ENCODE data around the gene CCDC170. TPM values are rescaled to one million over a fixed set of nuclear protein-coding genes. Genes with fewer than 3 reads are reported as not detected.
A peak's percentile ranks its signal among the peaks of the same experiment; 100 is the strongest.

CCDC170 gene
- total and polyA plus RNA-seq, 9 of the 15 experiments (the other 6 are each of a cell fraction or from before 2014, with no cell fraction given) = 0.01 to 0.18 (median 0.05) TPM; not detected in 6

GRCh38 chr6:151452750-151453427, 40.9 kb upstream of the CCDC170 start (continued):
- TF ChIP-seq E2F8 (IDR thresholded peaks at IDR 0.05; ENCODE audit: low read depth, partially characterized antibody) (no peak), FOXP1 (CRISPR knock-in tag; IDR thresholded peaks at IDR 0.05) (no peak), MTA3 (IDR thresholded peaks at IDR 0.05; ENCODE audit: borderline replicate concordance) (no peak), ELK3 (CRISPR knock-in tag; IDR thresholded peaks at IDR 0.05) (no peak), NR3C1 (CRISPR knock-in tag; IDR thresholded peaks at IDR 0.05) (0 out of 2 replicates have a peak, but pooled peaks have one; percentile 42), E2F3 (CRISPR knock-in tag; IDR thresholded peaks at IDR 0.05) (no peak), GTF2E2 (tag; IDR thresholded peaks at IDR 0.05) (peak; percentile 47; the same call in 1 of the 2 replicates), ZNF77 (CRISPR knock-in tag; IDR thresholded peaks at IDR 0.05) (no peak), SRSF1 (IDR thresholded peaks at IDR 0.05; ENCODE audit: low read depth, low read length) (no peak), ZKSCAN3 (CRISPR knock-in tag; IDR thresholded peaks at IDR 0.05) (no peak), ZNF384 (IDR thresholded peaks at IDR 0.05; ENCODE audit: low read depth, low read length) (no peak), FOXJ2 (tag; IDR thresholded peaks at IDR 0.05) (peak; percentile 39), ZNF174 (CRISPR knock-in tag; IDR thresholded peaks at IDR 0.05) (0 out of 2 replicates have a peak, but pooled peaks have one; percentile 28), RBBP5 (IDR thresholded peaks at IDR 0.05; ENCODE audit: borderline replicate concordance, insufficient read depth, low read length, poor library complexity, severe bottlenecking) (peak; percentile 72), HNRNPLL (IDR thresholded peaks at IDR 0.05; ENCODE audit: low read depth, low read length, poor library complexity, severe bottlenecking) (no peak), GATAD2A (IDR thresholded peaks at IDR 0.05) (0 out of 2 replicates have a peak, but pooled peaks have one; percentile 8), HDAC1 (IDR thresholded peaks at IDR 0.05) (no peak), SMARCC2 (IDR thresholded peaks at IDR 0.05; ENCODE audit: low read depth) (no peak), CHD1 (IDR thresholded peaks at IDR 0.05; ENCODE audit: low read length) (peak; percentile 94)
